ENCODE data around the gene SIGLEC7. TPM values are rescaled to one million over a fixed set of nuclear protein-coding genes. Genes with fewer than 3 reads are reported as not detected.

Gene SIGLEC7
- total RNA-seq, result 1 to 10 TPM in 1 of 4 donors, under 1 TPM in 1, not detected in 2; 0.54 to 1.0 TPM

DNA sequence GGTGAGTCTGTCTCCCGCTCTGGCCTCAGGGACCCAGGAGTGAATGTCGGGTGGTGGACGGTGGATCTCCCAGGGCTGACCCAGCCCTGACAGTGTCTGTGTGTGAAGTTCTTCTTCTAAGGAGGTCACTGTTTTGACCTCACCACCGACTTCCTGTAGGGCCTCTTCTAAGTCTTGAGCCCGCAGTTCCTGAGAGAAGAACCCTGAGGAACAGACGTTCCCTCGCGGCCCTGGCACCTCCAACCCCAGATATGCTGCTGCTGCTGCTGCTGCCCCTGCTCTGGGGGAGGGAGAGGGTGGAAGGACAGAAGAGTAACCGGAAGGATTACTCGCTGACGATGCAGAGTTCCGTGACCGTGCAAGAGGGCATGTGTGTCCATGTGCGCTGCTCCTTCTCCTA lies at the start of gene SIGLEC7:
TSS of gene SIGLEC7 (plus strand) at position 183 of the 400 bp plus-strand sequence. CDS start at position 252, 69 bp downstream.
- H3K36me3 ChIP-seq, result no peaks in the 10 kb centered on the region
- H3K9me3 ChIP-seq, result no peaks in the 10 kb centered on the region
- H3K27me3 ChIP-seq, result no peaks in the 10 kb centered on the region
- no peaks in the 10 kb centered on the region for H3K4me1 ChIP-seq
- no peak within 1 kb of the TSS for H3K27ac ChIP-seq
- H3K4me3 ChIP-seq (replicated peaks in 1 of 3), result no peak within 1 kb of the TSS
- intact Hi-C loops (cut with DNase I), result no loop called here
- DNase-seq, result peak in 1 of 2 donors; percentile 12
- 65 to 67% methylated on average over 14 of the region's 14 CpGs for WGBS, 2 donors
- TF ChIP-seq, protein P1, sequence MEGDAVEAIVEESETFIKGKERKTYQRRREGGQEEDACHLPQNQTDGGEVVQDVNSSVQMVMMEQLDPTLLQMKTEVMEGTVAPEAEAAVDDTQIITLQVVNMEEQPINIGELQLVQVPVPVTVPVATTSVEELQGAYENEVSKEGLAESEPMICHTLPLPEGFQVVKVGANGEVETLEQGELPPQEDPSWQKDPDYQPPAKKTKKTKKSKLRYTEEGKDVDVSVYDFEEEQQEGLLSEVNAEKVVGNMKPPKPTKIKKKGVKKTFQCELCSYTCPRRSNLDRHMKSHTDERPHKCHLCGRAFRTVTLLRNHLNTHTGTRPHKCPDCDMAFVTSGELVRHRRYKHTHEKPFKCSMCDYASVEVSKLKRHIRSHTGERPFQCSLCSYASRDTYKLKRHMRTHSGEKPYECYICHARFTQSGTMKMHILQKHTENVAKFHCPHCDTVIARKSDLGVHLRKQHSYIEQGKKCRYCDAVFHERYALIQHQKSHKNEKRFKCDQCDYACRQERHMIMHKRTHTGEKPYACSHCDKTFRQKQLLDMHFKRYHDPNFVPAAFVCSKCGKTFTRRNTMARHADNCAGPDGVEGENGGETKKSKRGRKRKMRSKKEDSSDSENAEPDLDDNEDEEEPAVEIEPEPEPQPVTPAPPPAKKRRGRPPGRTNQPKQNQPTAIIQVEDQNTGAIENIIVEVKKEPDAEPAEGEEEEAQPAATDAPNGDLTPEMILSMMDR (IDR thresholded peaks at IDR 0.05), result no peak
- TF ChIP-seq POLR2A (IDR thresholded peaks at IDR 0.05), result no peak

DNA sequence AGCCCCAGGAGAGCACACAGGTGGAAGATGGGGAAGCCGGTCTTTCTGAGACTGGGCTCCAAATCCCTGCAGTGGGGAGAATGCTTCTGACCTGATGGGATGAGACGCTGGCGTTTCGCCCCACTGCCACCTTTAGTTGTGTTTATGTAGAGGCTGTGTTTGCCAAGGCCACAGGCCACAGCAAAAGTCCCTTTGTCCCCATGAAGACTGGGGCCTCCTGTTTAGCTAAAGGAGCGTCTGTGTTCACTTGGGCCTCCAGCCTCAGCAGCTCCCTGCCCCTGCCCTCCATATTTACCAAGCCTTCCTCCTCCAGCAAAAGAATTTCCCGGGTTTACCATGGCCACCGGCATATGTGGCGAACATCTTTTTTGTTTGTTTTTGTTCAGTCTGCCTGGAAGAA lies 49.0 kb upstream of the SIGLEC7 start:
- peak; percentile 70 to 91 for DNase-seq
- intact Hi-C loops (cut with DNase I), result no loop called here
- 40 to 60% methylated on average over 5 to 7 of the region's 8 CpGs for WGBS, 2 donors

DNA sequence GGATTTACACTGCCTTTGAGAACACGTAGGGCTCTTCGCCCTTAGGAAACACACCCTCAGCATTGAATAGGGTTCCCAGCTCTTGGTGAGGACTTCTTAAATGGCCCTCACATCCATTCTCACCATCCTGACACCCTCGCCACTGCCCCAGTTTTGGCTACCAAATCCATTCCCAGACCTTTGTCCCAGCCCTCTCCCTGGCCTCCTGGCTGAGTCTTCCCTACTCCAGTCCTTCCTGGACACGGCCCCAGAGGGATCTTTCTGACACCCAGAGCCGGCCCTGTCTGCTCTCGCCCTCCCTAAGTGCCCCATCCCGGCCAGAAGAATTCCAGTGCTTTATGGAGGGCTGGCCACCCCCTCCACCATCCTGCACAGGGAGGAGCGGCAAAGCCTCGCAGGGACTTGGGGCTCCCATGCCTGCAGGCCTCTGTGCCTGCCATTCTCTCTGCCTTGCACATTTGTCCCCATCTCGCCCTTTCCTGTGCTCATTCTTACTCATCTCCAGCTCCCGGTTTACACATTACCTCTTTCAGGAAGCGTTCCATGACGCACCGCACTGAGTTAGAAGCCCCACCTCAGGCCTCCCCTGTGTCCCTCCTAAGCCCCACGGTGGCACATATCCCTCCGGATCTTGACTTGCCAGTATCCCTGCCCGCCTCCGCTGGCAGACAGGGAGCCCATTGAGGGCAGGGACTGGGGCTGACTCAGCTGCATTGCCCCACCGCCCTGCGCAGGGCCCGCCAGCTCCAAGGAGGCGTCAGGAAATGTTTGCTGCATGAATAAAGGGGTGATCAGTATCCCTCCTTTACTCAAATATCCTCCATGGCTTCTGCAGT lies 48.4 kb upstream of the SIGLEC7 start:
- H3K9me3 ChIP-seq, result no peaks in the 10 kb centered on the region
- intact Hi-C loops (cut with DNase I), result no loop called here
- peaks cover 21 to 31% of the 10 kb centered on the region in 2 donors for H3K4me1 ChIP-seq
- 70 to 85% methylated on average over 22 of the region's 22 CpGs for WGBS, 2 donors
- DNase-seq, result no peak
- H3K27me3 ChIP-seq, result no peaks in the 10 kb centered on the region
- H3K27ac ChIP-seq, result peak overlapping the region in 2 of 3 donors; percentile 28 to 31
- no peaks in the 10 kb centered on the region for H3K36me3 ChIP-seq
- H3K4me3 ChIP-seq (replicated peaks in 1 of 3), result no peak overlapping the region
- TF ChIP-seq, protein P1 (IDR thresholded peaks at IDR 0.05), result no peak
- no peak for TF ChIP-seq POLR2A (IDR thresholded peaks at IDR 0.05)

More for the DNA sequence above, 49.0 kb upstream of the SIGLEC7 start:
- Histone ChIP-seq H3K36me3 (no peaks in the 10 kb centered on the region), H3K27ac (peak overlapping the region in 2 of 3 donors; percentile 28 to 31), H3K9me3 (no peaks in the 10 kb centered on the region), H3K4me3 (replicated peaks in 1 of 3) (no peak overlapping the region), H3K4me1 (peaks cover 21 to 31% of the 10 kb centered on the region in 2 donors), H3K27me3 (no peaks in the 10 kb centered on the region)
- no peak for TF ChIP-seq POLR2A (IDR thresholded peaks at IDR 0.05)

DNA sequence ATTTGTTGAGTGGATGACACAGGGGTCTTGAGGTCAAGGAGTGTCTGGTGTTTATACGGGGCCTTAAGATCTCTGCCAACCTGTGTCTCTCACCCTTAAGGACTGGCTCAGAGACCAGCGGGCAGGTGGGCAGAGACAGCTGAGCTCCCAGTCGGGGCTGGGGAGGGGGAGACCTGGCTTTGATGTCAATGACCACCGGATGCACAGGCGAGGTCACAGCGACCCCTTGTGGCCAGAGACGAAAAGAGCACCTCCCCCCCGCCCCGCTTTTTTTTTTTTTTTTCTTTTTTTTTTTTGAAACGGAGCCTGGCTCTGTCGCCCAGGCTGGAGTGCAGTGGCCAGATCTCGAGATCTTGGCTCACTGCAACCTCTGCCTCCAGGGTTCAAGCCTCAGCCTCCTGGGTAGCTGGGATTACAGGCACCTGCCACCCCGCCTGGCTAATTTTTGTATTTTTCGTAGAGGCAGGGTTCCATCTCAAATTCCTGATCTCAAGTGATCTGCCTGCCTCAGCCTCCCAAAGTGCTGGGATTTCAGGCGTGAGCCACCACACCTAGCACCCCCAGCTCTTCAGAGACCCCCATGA lies 47.3 kb upstream of the SIGLEC7 start:
- DNase-seq, result peak; percentile 56
- no peaks in the 10 kb centered on the region for H3K9me3 ChIP-seq
- no peak for TF ChIP-seq POLR2A (IDR thresholded peaks at IDR 0.05)
- TF ChIP-seq, protein P1 (IDR thresholded peaks at IDR 0.05), result peak; percentile 14 to 81 (median 68)
- 15 to 21% methylated on average over 14 to 15 of the region's 15 CpGs for WGBS, 2 donors
- no peaks in the 10 kb centered on the region for H3K27me3 ChIP-seq
- H3K27ac ChIP-seq, result no peak overlapping the region
- H3K4me1 ChIP-seq, result peaks cover 21 to 31% of the 10 kb centered on the region in 2 donors
- no peak overlapping the region for H3K4me3 ChIP-seq (replicated peaks in 1 of 3)
- intact Hi-C loops (cut with DNase I), result loop anchor here (5.0 kb wide), 1 partner anchor 72 kb away; no protein-coding TSS in a partner anchor
- no peaks in the 10 kb centered on the region for H3K36me3 ChIP-seq

DNA sequence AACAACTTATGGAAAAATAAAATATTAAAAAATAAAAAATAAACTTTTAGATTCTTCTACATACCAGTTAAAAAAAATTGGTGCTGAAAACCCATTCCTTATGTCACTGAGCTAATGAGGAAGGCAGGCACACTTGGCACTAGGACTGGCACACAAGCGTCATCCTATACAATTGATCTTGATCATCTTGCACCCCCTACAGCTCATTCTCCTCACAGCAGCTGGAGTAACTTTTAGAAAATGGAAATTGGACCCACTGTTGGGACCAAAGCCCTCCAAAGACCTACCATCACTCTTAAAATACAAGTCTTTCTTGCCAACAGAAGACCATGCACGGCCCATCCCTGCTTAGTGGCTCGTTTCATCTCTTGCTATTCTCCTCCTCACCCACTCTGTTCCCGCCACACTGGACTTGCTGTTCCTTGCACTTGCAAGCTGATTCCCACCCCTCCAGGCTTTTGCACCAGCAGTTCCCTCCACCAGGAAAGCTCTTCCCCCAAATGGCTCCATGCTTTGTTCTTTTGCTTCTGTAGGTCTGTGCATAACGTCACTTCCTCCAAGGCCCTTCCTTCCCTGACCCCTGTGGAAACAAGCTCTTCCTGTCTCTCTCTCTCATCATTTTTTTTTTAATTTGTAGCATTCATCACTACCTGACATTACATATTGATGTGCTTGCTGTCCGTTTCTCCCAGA lies 45.5 kb upstream of the SIGLEC7 start:
- no peak overlapping the region for H3K4me3 ChIP-seq (replicated peaks in 1 of 3)
- no peaks in the 10 kb centered on the region for H3K36me3 ChIP-seq
- H3K27me3 ChIP-seq, result no peaks in the 10 kb centered on the region
- no peaks in the 10 kb centered on the region for H3K9me3 ChIP-seq
- no peak for DNase-seq
- 85 to 87% methylated on average over 6 of the region's 6 CpGs for WGBS, 2 donors
- no peak overlapping the region for H3K27ac ChIP-seq
- intact Hi-C loops (cut with DNase I), result loop anchor here (5.0 kb wide), 1 partner anchor 74 kb away; no protein-coding TSS in a partner anchor
- no peak for TF ChIP-seq POLR2A (IDR thresholded peaks at IDR 0.05)
- TF ChIP-seq, protein P1 (IDR thresholded peaks at IDR 0.05), result no peak
- H3K4me1 ChIP-seq, result peaks cover 21 to 31% of the 10 kb centered on the region in 2 donors

Measured in thyroid gland (tissue), 4 donors.